Measurements from ENCODE around the gene SIGLEC14.

SIGLEC14 gene

DNA sequence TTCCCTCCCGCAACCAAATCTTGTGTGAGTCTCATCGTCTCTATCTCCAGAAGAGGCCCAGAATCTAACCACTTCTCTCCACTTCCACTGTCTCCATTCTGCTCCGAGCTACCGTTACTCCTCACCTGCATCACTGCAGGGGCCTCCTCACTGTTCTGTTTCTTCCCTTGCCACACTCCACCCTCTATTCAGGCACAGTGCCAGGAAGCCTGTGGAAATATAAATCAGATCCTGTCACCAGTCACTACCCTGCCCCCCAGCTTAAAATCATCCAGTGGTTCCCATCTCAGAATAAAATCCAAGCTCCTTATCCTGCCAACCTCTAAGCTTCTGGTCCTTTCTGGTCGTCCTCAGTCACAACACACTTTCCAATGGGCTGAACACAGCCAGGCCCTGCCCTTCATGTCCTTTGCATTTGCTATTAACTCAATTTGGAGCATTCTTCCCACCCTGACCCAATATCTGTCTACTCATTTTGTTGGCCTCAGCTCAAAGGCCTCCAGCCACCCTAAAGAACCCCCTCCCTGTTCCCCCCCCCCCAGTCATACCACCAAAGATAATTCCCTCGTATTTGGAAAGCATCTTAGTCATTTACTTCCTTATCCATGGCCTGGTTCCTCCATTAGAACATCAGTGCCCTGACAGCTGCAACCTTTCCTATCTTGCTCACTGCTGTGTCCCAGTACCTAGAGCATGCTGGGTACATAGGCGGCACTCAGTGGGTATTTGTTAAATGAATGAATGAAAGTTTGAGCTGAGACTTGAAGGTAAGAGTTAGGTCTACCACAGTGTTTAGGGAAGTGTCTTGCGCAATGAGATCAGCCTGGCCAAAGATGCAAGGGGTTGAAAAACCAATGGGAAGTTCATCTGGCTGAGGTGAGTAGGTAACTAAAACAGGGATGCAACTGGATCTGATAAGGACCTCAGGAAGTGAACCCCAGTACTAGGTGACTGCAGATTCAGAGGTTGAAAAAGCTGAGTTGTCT, 51.1 kb downstream of the SIGLEC14 start:
- Histone ChIP-seq H3K36me3 (ENCODE audit: control insufficient read depth in 2 of 2, insufficient read depth in 2 of 2, low read length in 2 of 2) (no peaks in the 10 kb centered on the region), H3K4me1 (ENCODE audit: control insufficient read depth, insufficient read depth, low read length) (peaks cover 22% of the 10 kb centered on the region), H3K9ac (ENCODE audit: low read length in 2 of 2) (no peak overlapping the region), H3K27me3 (ENCODE audit: control insufficient read depth in 1 of 2, insufficient read depth in 2 of 2, low read length in 2 of 2) (peaks cover 14 to 17% of the 10 kb centered on the region in 2 donors), H3K27ac (ENCODE audit: low read length) (no peak overlapping the region), H3K4me3 (ENCODE audit: low read length in 2 of 2) (peak overlapping the region in 1 of 2 donors; percentile 93), H3K9me3 (ENCODE audit: control insufficient read depth in 2 of 2, low read length in 2 of 2) (no peaks in the 10 kb centered on the region)

DNA sequence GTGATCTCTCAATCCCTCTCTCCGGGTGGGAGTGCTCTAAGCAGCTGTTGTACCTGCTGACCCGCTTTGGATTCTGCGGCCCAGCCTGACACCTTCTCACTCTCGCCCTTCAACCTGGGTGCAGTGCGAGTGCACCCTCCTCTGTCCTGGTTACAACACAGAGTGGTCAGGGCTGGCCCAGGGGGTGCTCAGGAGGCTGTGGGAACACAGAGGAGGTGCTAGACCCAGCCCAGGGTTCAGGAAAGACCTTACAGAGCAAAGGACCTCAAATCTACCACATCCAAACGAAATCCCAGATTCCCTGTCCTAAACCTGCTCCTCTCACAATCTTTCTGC, 51.9 kb downstream of the SIGLEC14 start:
- Histone ChIP-seq H3K4me3 (ENCODE audit: low read length in 2 of 2) (peak overlapping the region; percentile 90 to 93), H3K27ac (ENCODE audit: low read length) (no peak overlapping the region), H3K9me3 (ENCODE audit: control insufficient read depth in 2 of 2, low read length in 2 of 2) (no peaks in the 10 kb centered on the region), H3K9ac (ENCODE audit: low read length in 2 of 2) (peak overlapping the region; percentile 35 to 73), H3K36me3 (ENCODE audit: control insufficient read depth in 2 of 2, insufficient read depth in 2 of 2, low read length in 2 of 2) (no peaks in the 10 kb centered on the region), H3K4me1 (ENCODE audit: control insufficient read depth, insufficient read depth, low read length) (peaks cover 22% of the 10 kb centered on the region), H3K27me3 (ENCODE audit: control insufficient read depth in 1 of 2, insufficient read depth in 2 of 2, low read length in 2 of 2) (peaks cover 7 to 16% of the 10 kb centered on the region in 2 donors)

DNA sequence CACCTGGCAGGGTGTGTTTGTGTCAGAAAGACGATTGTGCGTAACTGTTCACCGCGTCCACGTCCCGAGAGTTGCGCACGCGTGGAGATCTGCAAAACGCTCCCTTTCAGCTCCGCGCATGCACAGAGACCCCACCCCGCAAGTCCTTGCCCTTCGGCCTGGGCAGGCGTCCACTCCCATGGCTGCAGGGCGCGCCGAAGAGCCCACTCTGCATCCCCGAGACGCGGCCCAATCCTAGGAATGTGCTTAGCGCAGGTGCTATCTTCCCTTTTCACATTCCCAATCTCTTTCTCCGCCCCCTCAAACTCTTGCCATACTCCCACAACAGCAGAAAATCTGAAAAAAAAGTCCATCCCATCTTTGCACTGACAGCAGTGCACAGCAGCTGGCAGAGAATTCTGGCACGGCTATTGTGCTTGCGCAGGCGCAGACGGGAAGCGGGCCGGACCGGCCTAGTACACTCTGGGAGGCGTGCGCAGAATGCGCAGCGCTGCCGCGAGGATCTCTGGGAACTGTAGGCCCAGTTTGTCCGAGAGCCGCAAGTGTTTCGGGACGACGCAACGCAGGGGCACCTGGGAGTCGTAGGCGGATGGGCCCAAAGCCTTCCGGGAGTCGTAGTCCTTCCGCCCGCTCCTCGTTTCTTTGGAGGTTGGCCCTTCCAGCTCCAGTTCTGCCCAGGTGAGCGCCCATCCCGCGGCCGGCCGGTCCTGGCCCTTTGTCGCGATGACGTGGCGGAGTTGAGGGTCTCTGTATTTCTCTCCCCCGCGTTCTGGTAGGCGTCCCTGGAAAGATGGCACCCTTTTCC, 52.5 kb downstream of the SIGLEC14 start:
- Histone ChIP-seq H3K27ac (ENCODE audit: low read length) (no peak overlapping the region), H3K36me3 (ENCODE audit: control insufficient read depth in 2 of 2, insufficient read depth in 2 of 2, low read length in 2 of 2) (no peaks in the 10 kb centered on the region), H3K9ac (ENCODE audit: low read length in 2 of 2) (peak overlapping the region; percentile 62 to 83)

DNA sequence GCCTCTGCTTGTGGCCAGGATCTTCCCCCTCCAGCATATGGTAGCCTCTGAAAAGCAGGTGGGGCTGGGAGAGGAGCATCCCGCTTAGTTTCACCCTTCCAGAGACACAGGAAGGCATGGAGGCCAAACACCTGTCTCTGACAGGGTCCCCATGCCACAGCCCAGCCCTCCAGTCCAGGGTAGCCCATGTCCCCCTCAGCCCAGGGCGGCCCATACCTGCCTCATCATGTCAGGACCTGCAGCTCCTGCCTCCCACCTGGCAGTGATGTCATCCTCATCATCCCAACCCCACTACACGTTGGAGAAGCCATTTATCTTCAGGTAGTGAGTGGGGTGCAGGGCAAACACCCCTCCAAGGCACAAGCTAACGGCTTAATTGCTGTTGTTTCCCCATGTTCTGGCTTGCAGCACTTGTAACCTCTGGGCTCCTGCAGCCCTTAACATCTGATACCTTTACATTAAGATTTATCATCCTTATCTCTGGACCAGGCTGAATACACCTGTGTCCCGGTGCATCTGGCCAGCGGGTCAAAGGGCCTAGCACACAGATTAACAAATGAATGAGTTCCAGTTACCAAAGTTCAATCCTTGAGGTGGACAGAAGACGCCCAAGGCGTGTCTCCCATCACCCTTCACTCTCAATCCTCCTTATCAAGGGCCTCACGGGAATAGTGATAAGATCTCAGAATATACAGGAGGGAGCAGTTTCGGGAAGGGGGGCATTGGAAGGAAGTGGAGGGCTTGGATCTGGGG, 53.3 kb downstream of the SIGLEC14 start:
- no peaks in the 10 kb centered on the region for H3K9me3 ChIP-seq (ENCODE audit: control insufficient read depth in 2 of 2, low read length in 2 of 2)
- peaks cover 22% of the 10 kb centered on the region for H3K4me1 ChIP-seq (ENCODE audit: control insufficient read depth, insufficient read depth, low read length)
- peak overlapping the region; percentile 90 to 93 for H3K4me3 ChIP-seq (ENCODE audit: low read length in 2 of 2)
- no peaks in the 10 kb centered on the region for H3K36me3 ChIP-seq (ENCODE audit: control insufficient read depth in 2 of 2, insufficient read depth in 2 of 2, low read length in 2 of 2)
- peak overlapping the region; percentile 62 to 83 for H3K9ac ChIP-seq (ENCODE audit: low read length in 2 of 2)
- no peak overlapping the region for H3K27ac ChIP-seq (ENCODE audit: low read length)
- peaks cover 1 to 12% of the 10 kb centered on the region in 2 donors for H3K27me3 ChIP-seq (ENCODE audit: control insufficient read depth in 1 of 2, insufficient read depth in 2 of 2, low read length in 2 of 2)

More for the DNA sequence above, 52.5 kb downstream of the SIGLEC14 start:
- Histone ChIP-seq H3K4me3 (ENCODE audit: low read length in 2 of 2) (peak overlapping the region; percentile 90 to 93), H3K4me1 (ENCODE audit: control insufficient read depth, insufficient read depth, low read length) (peaks cover 22% of the 10 kb centered on the region), H3K9me3 (ENCODE audit: control insufficient read depth in 2 of 2, low read length in 2 of 2) (no peaks in the 10 kb centered on the region), H3K27me3 (ENCODE audit: control insufficient read depth in 1 of 2, insufficient read depth in 2 of 2, low read length in 2 of 2) (peaks cover 6 to 16% of the 10 kb centered on the region in 2 donors)
